ENCODE data around the gene MIPEP. TPM values are rescaled to one million over a fixed set of nuclear protein-coding genes. Genes with fewer than 3 reads are reported as not detected.

Gene MIPEP
- total RNA-seq, 1 experiment from 2014 or later, result 18.6 TPM

GRCh38 chr13:23861310-23861709, 27.9 kb downstream of the MIPEP start:
- no peak for DNase-seq
- no peak overlapping the region for H3K4me3 ChIP-seq
- BruUV-seq (replicated peaks), result no TSS peak
- intact Hi-C loops (cut with micrococcal nuclease; ENCODE audit: unreplicated experiment), result loop anchor here (10.0 kb wide), 1 partner anchor 287 kb away; the partner anchor contains the start of gene TNFRSF19
- no peaks in the 10 kb centered on the region for H3K9me2 ChIP-seq (ENCODE audit: insufficient read depth)
- no peak overlapping the region for H3K4me2 ChIP-seq
- no peak overlapping the region for H3K27ac ChIP-seq
- H3K36me3 ChIP-seq (ENCODE audit: low read depth), result no peaks in the 10 kb centered on the region
- no peaks in the 10 kb centered on the region for H3K9me3 ChIP-seq (ENCODE audit: insufficient read depth, low read depth)
- H3F3A ChIP-seq (ENCODE audit: insufficient read depth, low read depth), result no peaks in the 10 kb centered on the region
- TF ChIP-seq, protein P1, sequence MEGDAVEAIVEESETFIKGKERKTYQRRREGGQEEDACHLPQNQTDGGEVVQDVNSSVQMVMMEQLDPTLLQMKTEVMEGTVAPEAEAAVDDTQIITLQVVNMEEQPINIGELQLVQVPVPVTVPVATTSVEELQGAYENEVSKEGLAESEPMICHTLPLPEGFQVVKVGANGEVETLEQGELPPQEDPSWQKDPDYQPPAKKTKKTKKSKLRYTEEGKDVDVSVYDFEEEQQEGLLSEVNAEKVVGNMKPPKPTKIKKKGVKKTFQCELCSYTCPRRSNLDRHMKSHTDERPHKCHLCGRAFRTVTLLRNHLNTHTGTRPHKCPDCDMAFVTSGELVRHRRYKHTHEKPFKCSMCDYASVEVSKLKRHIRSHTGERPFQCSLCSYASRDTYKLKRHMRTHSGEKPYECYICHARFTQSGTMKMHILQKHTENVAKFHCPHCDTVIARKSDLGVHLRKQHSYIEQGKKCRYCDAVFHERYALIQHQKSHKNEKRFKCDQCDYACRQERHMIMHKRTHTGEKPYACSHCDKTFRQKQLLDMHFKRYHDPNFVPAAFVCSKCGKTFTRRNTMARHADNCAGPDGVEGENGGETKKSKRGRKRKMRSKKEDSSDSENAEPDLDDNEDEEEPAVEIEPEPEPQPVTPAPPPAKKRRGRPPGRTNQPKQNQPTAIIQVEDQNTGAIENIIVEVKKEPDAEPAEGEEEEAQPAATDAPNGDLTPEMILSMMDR (conservative IDR thresholded peaks at IDR 0.05), result no peak
- no peak for TF ChIP-seq EZH2 (IDR thresholded peaks at IDR 0.05; ENCODE audit: low read depth)
- H3K4me1 ChIP-seq (replicated peaks; ENCODE audit: insufficient read depth), result no peaks in the 10 kb centered on the region
- H2AFZ ChIP-seq, result no peak overlapping the region
- H4K20me1 ChIP-seq (ENCODE audit: insufficient read depth), result no peaks in the 10 kb centered on the region
- ChIA-PET POLR2A (ENCODE audit: unreplicated experiment) (no interaction called here), CTCF (no interaction called here)
- no peaks in the 10 kb centered on the region for H3K27me3 ChIP-seq (ENCODE audit: insufficient read depth, low read depth)
- no peaks in the 10 kb centered on the region for H3K79me2 ChIP-seq (ENCODE audit: low read depth)

GRCh38 chr13:23859904-23860303, 29.3 kb downstream of the MIPEP start:
- H2AFZ ChIP-seq, result no peak overlapping the region
- POLR2A ChIA-PET (ENCODE audit: unreplicated experiment), result no interaction called here
- intact Hi-C loops (cut with micrococcal nuclease; ENCODE audit: unreplicated experiment), result loop anchor here (10.0 kb wide), 1 partner anchor 285 kb away; the partner anchor contains the start of gene TNFRSF19
- no peaks in the 10 kb centered on the region for H3K9me2 ChIP-seq (ENCODE audit: insufficient read depth)
- H3F3A ChIP-seq (ENCODE audit: insufficient read depth, low read depth), result no peaks in the 10 kb centered on the region
- no TSS peak for BruUV-seq (replicated peaks)
- H3K4me3 ChIP-seq, result no peak overlapping the region
- DNase-seq, result no peak
- CTCF ChIA-PET, result no interaction called here
- no peaks in the 10 kb centered on the region for H3K9me3 ChIP-seq (ENCODE audit: insufficient read depth, low read depth)
- TF ChIP-seq EZH2 (IDR thresholded peaks at IDR 0.05; ENCODE audit: low read depth), result no peak
- TF ChIP-seq, protein P1 (conservative IDR thresholded peaks at IDR 0.05), result no peak
- H3K4me1 ChIP-seq (replicated peaks; ENCODE audit: insufficient read depth), result no peaks in the 10 kb centered on the region
- no peaks in the 10 kb centered on the region for H3K36me3 ChIP-seq (ENCODE audit: low read depth)
- H4K20me1 ChIP-seq (ENCODE audit: insufficient read depth), result no peaks in the 10 kb centered on the region
- H3K4me2 ChIP-seq, result no peak overlapping the region
- H3K27me3 ChIP-seq (ENCODE audit: insufficient read depth, low read depth), result no peaks in the 10 kb centered on the region
- no peak overlapping the region for H3K27ac ChIP-seq
- H3K79me2 ChIP-seq (ENCODE audit: low read depth), result no peaks in the 10 kb centered on the region

DNA sequence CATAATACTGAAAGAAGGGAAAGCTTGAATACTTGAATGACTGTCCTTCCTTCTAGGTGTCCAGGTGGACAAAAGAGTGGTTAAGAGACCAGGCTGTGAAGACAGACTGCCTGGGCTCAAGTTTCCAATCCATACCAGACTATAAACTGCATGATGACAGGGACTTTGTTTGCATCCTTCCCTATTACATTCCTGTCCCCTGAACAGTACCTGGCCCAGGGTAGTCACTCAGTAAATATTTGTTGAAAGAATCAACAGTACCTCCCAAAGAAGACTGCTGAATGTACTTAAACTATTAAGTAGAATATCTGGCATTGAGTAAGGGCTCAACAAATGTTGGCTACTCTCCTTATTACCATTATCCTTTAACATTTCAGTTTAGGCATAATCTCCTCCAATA, 29.7 kb downstream of the MIPEP start:
- CTCF ChIA-PET, result no interaction called here
- H3K4me2 ChIP-seq, result no peak overlapping the region
- BruUV-seq (replicated peaks), result no TSS peak
- H3K79me2 ChIP-seq (ENCODE audit: low read depth), result no peaks in the 10 kb centered on the region
- H3K9me2 ChIP-seq (ENCODE audit: insufficient read depth), result no peaks in the 10 kb centered on the region
- POLR2A ChIA-PET (ENCODE audit: unreplicated experiment), result no interaction called here
- no peaks in the 10 kb centered on the region for H3K9me3 ChIP-seq (ENCODE audit: insufficient read depth, low read depth)
- no peak for TF ChIP-seq EZH2 (IDR thresholded peaks at IDR 0.05; ENCODE audit: low read depth)
- TF ChIP-seq, protein P1 (conservative IDR thresholded peaks at IDR 0.05), result no peak
- no peaks in the 10 kb centered on the region for H3K4me1 ChIP-seq (replicated peaks; ENCODE audit: insufficient read depth)
- H3K27me3 ChIP-seq (ENCODE audit: insufficient read depth, low read depth), result no peaks in the 10 kb centered on the region
- no peak overlapping the region for H3K27ac ChIP-seq
- no peaks in the 10 kb centered on the region for H3F3A ChIP-seq (ENCODE audit: insufficient read depth, low read depth)
- DNase-seq, result peak in 1 of 2 experiments; percentile 45
- no peaks in the 10 kb centered on the region for H4K20me1 ChIP-seq (ENCODE audit: insufficient read depth)
- intact Hi-C loops (cut with micrococcal nuclease; ENCODE audit: unreplicated experiment), result no loop called here
- no peak overlapping the region for H3K4me3 ChIP-seq
- H2AFZ ChIP-seq, result no peak overlapping the region
- H3K36me3 ChIP-seq (ENCODE audit: low read depth), result no peaks in the 10 kb centered on the region

Data from PC-9 (cell line).